HEK293 (cell line): Measurements from ENCODE around the gene HOGA1.

Experiments
- CTCF ChIA-PET: fragments of 350-600 bp; formaldehyde crosslinking; extraction: SDS; loops from one replicate; lab custom pipeline; 2021; ENCODE audit warnings: antibody characterized with exemption; lab: Yijun Ruan, JAX
- POLR2A ChIA-PET: fragments of 300-600 bp; formaldehyde crosslinking; extraction: SDS; loops from one replicate; lab custom pipeline; 2020; ENCODE audit warnings: antibody characterized with exemption, inconsistent platforms; lab: Yijun Ruan, JAX
- H3K27ac ChIP-seq: fragments of 200-500 bp; sonication (Bioruptor generic); 2 replicates; pipeline ENCODE4 v1.5.1; 2014; ENCODE audit warnings: low read depth, low read length, control low read depth, inconsistent platforms; ENCODE audit errors: extremely low read depth
- H3K36me3 ChIP-seq, 2 experiments: fragments of 200-500 bp in 1 of 2; sonication (Bioruptor generic) in 1 of 2; 1 replicate in 1 of 2; 2 replicates in 1 of 2; pipeline ENCODE4 v1.5.1; 2014 to 2017; ENCODE audit warnings: inconsistent platforms in 2 of 2, low read length in 2 of 2; ENCODE audit not compliant: control insufficient read depth in 2 of 2, insufficient read depth in 1 of 2
- H3K4me1 ChIP-seq: fragments of 200-500 bp; sonication (Bioruptor generic); 2 replicates; pipeline ENCODE4 v1.5.1; 2014; ENCODE audit warnings: mild to moderate bottlenecking, low read length, inconsistent platforms; ENCODE audit not compliant: control insufficient read depth, insufficient read depth
- H3K4me3 ChIP-seq: 2 replicates; pipeline ENCODE4 v1.5.1; 2011; ENCODE audit warnings: low read depth, mild to moderate bottlenecking, control low read depth, low read length, moderate library complexity
- H3K9me3 ChIP-seq: fragments of 200-500 bp; sonication (Bioruptor generic); 2 replicates; pipeline ENCODE4 v1.5.1; 2014; ENCODE audit warnings: low read depth, low read length, inconsistent platforms; ENCODE audit not compliant: control insufficient read depth, insufficient read depth
- AEBP2 ChIP-seq: fragments of 450-650 bp; formaldehyde crosslinking; IDR thresholded peaks from 2 replicates; pipeline ENCODE4 v1.5.1; 2016; ENCODE audit warnings: missing biosample characterization, missing genetic modification characterization, borderline replicate concordance
- EGR2 ChIP-seq: fragments of 450-650 bp; formaldehyde crosslinking; IDR thresholded peaks from 2 replicates; pipeline ENCODE4 v1.5.1; 2016; ENCODE audit warnings: low read depth, missing biosample characterization, missing genetic modification characterization
- MZF1 ChIP-seq: fragments of 450-650 bp; formaldehyde crosslinking; IDR thresholded peaks from 2 replicates; pipeline ENCODE4 v1.5.1; 2017; ENCODE audit warnings: missing biosample characterization, missing genetic modification characterization, borderline replicate concordance
- OSR2 ChIP-seq: fragments of 450-650 bp; formaldehyde crosslinking; IDR thresholded peaks from 2 replicates; pipeline ENCODE4 v1.5.1; 2016; ENCODE audit warnings: missing biosample characterization, missing genetic modification characterization
- PRDM4 ChIP-seq: fragments of 450-650 bp; formaldehyde crosslinking; IDR thresholded peaks from 2 replicates; pipeline ENCODE4 v1.5.1; 2017; ENCODE audit warnings: missing biosample characterization, missing genetic modification characterization
- TCF7L2 ChIP-seq: IDR thresholded peaks from 2 replicates; pipeline ENCODE4 v1.6.1; 2011; ENCODE audit warnings: low read depth, mild to moderate bottlenecking, inconsistent platforms, low read length, moderate library complexity, borderline replicate concordance
- TSHZ1 ChIP-seq: fragments of 450-650 bp; formaldehyde crosslinking; IDR thresholded peaks from 2 replicates; pipeline ENCODE4 v1.5.1; 2016; ENCODE audit warnings: missing biosample characterization, missing genetic modification characterization, borderline replicate concordance
- ZEB2 ChIP-seq: fragments of 450-650 bp; formaldehyde crosslinking; IDR thresholded peaks from 2 replicates; pipeline ENCODE4 v1.5.1; 2016; ENCODE audit warnings: missing biosample characterization, missing genetic modification characterization
- ZNF138 ChIP-seq: fragments of 450-650 bp; formaldehyde crosslinking; IDR thresholded peaks from 2 replicates; pipeline ENCODE4 v1.5.1; 2016; ENCODE audit warnings: missing biosample characterization, missing genetic modification characterization, borderline replicate concordance
- ZNF174 ChIP-seq: fragments of 450-650 bp; formaldehyde crosslinking; IDR thresholded peaks from 2 replicates; pipeline ENCODE4 v1.5.0; 2017; ENCODE audit warnings: missing biosample characterization, mild to moderate bottlenecking, missing genetic modification characterization
- ZNF2 ChIP-seq: fragments of 450-650 bp; formaldehyde crosslinking; IDR thresholded peaks from 2 replicates; pipeline ENCODE4 v1.5.1; 2016; ENCODE audit warnings: missing biosample characterization, missing genetic modification characterization
- ZNF202 ChIP-seq: fragments of 450-650 bp; formaldehyde crosslinking; IDR thresholded peaks from 2 replicates; pipeline ENCODE4 v1.5.1; 2016; ENCODE audit warnings: missing biosample characterization, missing genetic modification characterization, borderline replicate concordance
- ZNF26 ChIP-seq: fragments of 450-650 bp; formaldehyde crosslinking; IDR thresholded peaks from 2 replicates; pipeline ENCODE4 v1.5.1; 2016; ENCODE audit warnings: missing biosample characterization, missing genetic modification characterization
- ZNF324 ChIP-seq: fragments of 450-650 bp; formaldehyde crosslinking; IDR thresholded peaks from 2 replicates; pipeline ENCODE4 v1.5.1; 2016; ENCODE audit warnings: missing biosample characterization, missing genetic modification characterization
- ZNF391 ChIP-seq: fragments of 450-650 bp; formaldehyde crosslinking; IDR thresholded peaks from 2 replicates; pipeline ENCODE4 v1.5.1; 2016; ENCODE audit warnings: low read depth, missing biosample characterization, missing genetic modification characterization, borderline replicate concordance
- ZNF530 ChIP-seq: fragments of 450-650 bp; formaldehyde crosslinking; IDR thresholded peaks from 2 replicates; pipeline ENCODE4 v1.5.1; 2016; ENCODE audit warnings: low read depth, missing biosample characterization, missing genetic modification characterization
- ZNF555 ChIP-seq: fragments of 450-650 bp; formaldehyde crosslinking; conservative IDR thresholded peaks from 2 replicates; pipeline ENCODE4 v1.5.1; 2017; ENCODE audit warnings: missing biosample characterization, mild to moderate bottlenecking, missing genetic modification characterization, inconsistent platforms
- ZNF571 ChIP-seq: fragments of 450-650 bp; formaldehyde crosslinking; IDR thresholded peaks from 2 replicates; pipeline ENCODE4 v1.5.0; 2017; ENCODE audit warnings: missing biosample characterization, missing genetic modification characterization
- ZNF701 ChIP-seq: fragments of 450-650 bp; formaldehyde crosslinking; IDR thresholded peaks from 2 replicates; pipeline ENCODE4 v1.5.1; 2016; ENCODE audit warnings: missing biosample characterization, missing genetic modification characterization
- ZNF704 ChIP-seq: fragments of 450-650 bp; formaldehyde crosslinking; IDR thresholded peaks from 2 replicates; pipeline ENCODE4 v1.5.1; 2016; ENCODE audit warnings: missing biosample characterization, missing genetic modification characterization
- ZNF792 ChIP-seq: fragments of 450-650 bp; formaldehyde crosslinking; IDR thresholded peaks from 2 replicates; pipeline ENCODE4 v1.5.1; 2016; ENCODE audit warnings: missing biosample characterization, missing genetic modification characterization

HOGA1 gene

GRCh38 chr10:97576487-97576886 lies 7.7 kb upstream of the HOGA1 start (continued):
- TF ChIP-seq PRDM4 (0 out of 2 replicates have a peak, but pooled peaks have one; percentile 12), ZNF138 (tag by site-specific recombination) (0 out of 2 replicates have a peak, but pooled peaks have one; percentile 49)
- TF ChIP-seq, all 188 proteins: peak for 35; not testable (repeated sequence) for 153

- Histone ChIP-seq H3K27ac (no peak overlapping the region), H3K4me3 (no peak overlapping the region), H3K9me3 (no peaks in the 10 kb centered on the region), H3K4me1 (peaks cover 6% of the 10 kb centered on the region; the same call in 1 of the 2 replicates), H3K36me3 (no peaks in the 10 kb centered on the region)
- ChIA-PET CTCF (interaction anchor here (0.6 kb wide), 1 partner anchor 140 kb away, joined by 3 read pairs; no protein-coding TSS in a partner anchor), POLR2A (no interaction called here)
- TF ChIP-seq ZNF701 (tag by site-specific recombination) (no peak), EGR2 (tag by site-specific recombination) (no peak), ZNF530 (tag by site-specific recombination) (no peak), ZNF202 (tag by site-specific recombination) (no peak), ZNF704 (tag by site-specific recombination) (no peak), AEBP2 (no peak), MZF1 (no peak), ZNF571 (tag by site-specific recombination) (no peak), ZNF391 (no peak), ZNF26 (tag by site-specific recombination) (no peak), TCF7L2 (no peak), ZNF324 (tag by site-specific recombination) (no peak)
These were observed 6.5 kb upstream of the HOGA1 start for GRCh38 chr10:97577701-97578100.

GRCh38 chr10:97578171-97578844 lies 5.9 kb upstream of the HOGA1 start:
- no peaks in the 10 kb centered on the region for H3K36me3 ChIP-seq
- no peaks in the 10 kb centered on the region for H3K9me3 ChIP-seq
- TF ChIP-seq ZNF2 (tag by site-specific recombination): no peak
- TF ChIP-seq ZEB2 (tag by site-specific recombination): no peak
- no peak for TF ChIP-seq TSHZ1 (tag by site-specific recombination)
- TF ChIP-seq ZNF555: no peak
- no peak for TF ChIP-seq ZNF174 (tag by site-specific recombination)
- no peak for TF ChIP-seq ZNF792 (tag by site-specific recombination)
- no peak for TF ChIP-seq OSR2 (tag by site-specific recombination)
- H3K4me1 ChIP-seq: peaks cover 6% of the 10 kb centered on the region; the same call in 1 of the 2 replicates
- no peak overlapping the region for H3K27ac ChIP-seq
- CTCF ChIA-PET: no interaction called here
- POLR2A ChIA-PET: no interaction called here
- no peak overlapping the region for H3K4me3 ChIP-seq
